ENCODE results near the gene CNTF. TPM values are rescaled to one million over a fixed set of nuclear protein-coding genes. Genes with fewer than 3 reads are reported as not detected.

Gene CNTF
- total RNA-seq, 6 experiments from 2014 or later: 0.37 to 0.87 (median 0.72) TPM

- no peaks in the 10 kb centered on the region for H3K36me3 ChIP-seq
- no peak overlapping the region for H3K27ac ChIP-seq
- H3K27me3 ChIP-seq: no peaks in the 10 kb centered on the region
- DNase-seq (no peak), ATAC-seq (no peak)
- no peaks in the 10 kb centered on the region for H3K9me3 ChIP-seq
- TF ChIP-seq CTCF (IDR thresholded peaks at IDR 0.05) (no peak), POLR2A (IDR thresholded peaks at IDR 0.05) (no peak)
- intact Hi-C loops (cut with DNase I): no loop called here
- WGBS (ENCODE audit: insufficient coverage, low coverage, low lambda C conversion rate, missing lambda C conversion rate): 81% methylated on average over 3 of the region's 3 CpGs
- H3K4me1 ChIP-seq: peaks cover 0 to 25% (median under 1%) of the 10 kb centered on the region in 4 donors
- no peak overlapping the region for H3K4me3 ChIP-seq
Measured at GRCh38 chr11:58597486-58598144, 24.9 kb upstream of the CNTF start.

- no peak overlapping the region for H3K4me3 ChIP-seq
- no peaks in the 10 kb centered on the region for H3K27me3 ChIP-seq
- H3K4me1 ChIP-seq: peaks cover 0 to 7% (median 0%) of the 10 kb centered on the region in 4 donors
- no peak for ATAC-seq
- H3K27ac ChIP-seq: no peak overlapping the region
- WGBS (ENCODE audit: insufficient coverage, low coverage, low lambda C conversion rate, missing lambda C conversion rate): 93% methylated on average over 2 of the region's 2 CpGs
- intact Hi-C loops (cut with DNase I): no loop called here
- no peaks in the 10 kb centered on the region for H3K9me3 ChIP-seq
- no peaks in the 10 kb centered on the region for H3K36me3 ChIP-seq
- no peak for TF ChIP-seq POLR2A (IDR thresholded peaks at IDR 0.05)
- TF ChIP-seq CTCF (IDR thresholded peaks at IDR 0.05): no peak
- DNase-seq: no peak
Measured at GRCh38 chr11:58600510-58600909, 22.0 kb upstream of the CNTF start.

GRCh38 chr11:58606930-58607714 lies 15.3 kb upstream of the CNTF start:
- Histone ChIP-seq H3K4me1 (no peaks in the 10 kb centered on the region), H3K9me3 (no peaks in the 10 kb centered on the region), H3K4me3 (no peak overlapping the region), H3K27ac (no peak overlapping the region), H3K27me3 (no peaks in the 10 kb centered on the region), H3K36me3 (peaks cover 0 to 24% (median 8%) of the 10 kb centered on the region in 4 donors)
- DNase-seq (no peak), ATAC-seq (no peak)
- WGBS (ENCODE audit: insufficient coverage, low coverage, low lambda C conversion rate, missing lambda C conversion rate): 84% methylated on average over 4 of the region's 4 CpGs
- TF ChIP-seq CTCF (IDR thresholded peaks at IDR 0.05) (no peak), POLR2A (IDR thresholded peaks at IDR 0.05) (no peak)
- intact Hi-C loops (cut with DNase I): no loop called here

GRCh38 chr11:58608331-58608730 lies 14.1 kb upstream of the CNTF start:
- Histone ChIP-seq H3K4me1 (no peaks in the 10 kb centered on the region), H3K27me3 (no peaks in the 10 kb centered on the region), H3K9me3 (no peaks in the 10 kb centered on the region), H3K27ac (no peak overlapping the region), H3K4me3 (no peak overlapping the region), H3K36me3 (peaks cover under 1 to 35% (median 13%) of the 10 kb centered on the region in 4 donors)
- 81% methylated on average over 5 of the region's 5 CpGs for WGBS (ENCODE audit: insufficient coverage, low coverage, low lambda C conversion rate, missing lambda C conversion rate)
- TF ChIP-seq POLR2A (IDR thresholded peaks at IDR 0.05) (no peak), CTCF (IDR thresholded peaks at IDR 0.05) (no peak)
- intact Hi-C loops (cut with DNase I): no loop called here
- DNase-seq: no peak
- no peak for ATAC-seq
